HepG2 (cell line): ENCODE measurements around the gene SND1. TPM values are rescaled to one million over a fixed set of nuclear protein-coding genes. Genes with fewer than 3 reads are reported as not detected.

Source experiments
- AHDC1 ChIP-seq: sonication (generic); formaldehyde crosslinking; IDR thresholded peaks from 2 replicates; pipeline ENCODE4 v1.5.1; 2020; ENCODE audit warnings: mild to moderate bottlenecking, missing genetic modification reagents, borderline replicate concordance
- ARID4A ChIP-seq: sonication (generic); formaldehyde crosslinking; IDR thresholded peaks from 2 replicates; pipeline ENCODE4 v1.5.0; 2020; ENCODE audit warnings: mild to moderate bottlenecking, missing genetic modification reagents, borderline replicate concordance
- ATF2 ChIP-seq: sonication (generic); formaldehyde crosslinking; IDR thresholded peaks from 2 replicates; pipeline ENCODE4 v1.4.0; 2020; ENCODE audit warnings: missing genetic modification reagents
- FOXJ3 ChIP-seq: sonication (generic); formaldehyde crosslinking; IDR thresholded peaks from 2 replicates; pipeline ENCODE4 v1.4.0; 2020; ENCODE audit warnings: missing genetic modification reagents, mild to moderate bottlenecking, borderline replicate concordance
- MXD1 ChIP-seq: sonication (generic); formaldehyde crosslinking; IDR thresholded peaks from 2 replicates; pipeline ENCODE4 v1.4.0; 2020; ENCODE audit warnings: mild to moderate bottlenecking, missing genetic modification reagents
- NFIB ChIP-seq: sonication (generic); formaldehyde crosslinking; IDR thresholded peaks from 2 replicates; pipeline ENCODE4 v1.9.0; 2021; ENCODE audit warnings: missing genetic modification reagents, mild to moderate bottlenecking, borderline replicate concordance
- TBL1XR1 ChIP-seq: fragments of 150-350 bp; IDR thresholded peaks from 2 replicates; pipeline ENCODE4 v1.6.1; 2014; ENCODE audit warnings: borderline replicate concordance, low read length; ENCODE audit not compliant: partially characterized antibody
- THAP11 ChIP-seq: IDR thresholded peaks from 2 replicates; pipeline ENCODE4 v1.6.1; 2016; ENCODE audit warnings: missing biosample characterization, missing genetic modification reagents
- ZBTB8A ChIP-seq: sonication (generic); formaldehyde crosslinking; IDR thresholded peaks from 2 replicates; pipeline ENCODE4 v1.4.0; 2020; ENCODE audit warnings: mild to moderate bottlenecking, low read depth, missing genetic modification reagents, borderline replicate concordance
- ZNF234 ChIP-seq: sonication (generic); formaldehyde crosslinking; conservative IDR thresholded peaks from 2 replicates; pipeline ENCODE4 v1.5.1; 2020; ENCODE audit warnings: mild to moderate bottlenecking, missing genetic modification reagents
- ZNF503 ChIP-seq: sonication (generic); formaldehyde crosslinking; IDR thresholded peaks from 2 replicates; pipeline ENCODE4 v1.4.0; 2020; ENCODE audit warnings: missing genetic modification reagents
- ZNF678 ChIP-seq: sonication (generic); formaldehyde crosslinking; IDR thresholded peaks from 2 replicates; pipeline ENCODE4 v1.4.0; 2020; ENCODE audit warnings: mild to moderate bottlenecking, missing genetic modification reagents
- ZSCAN25 ChIP-seq: sonication (generic); formaldehyde crosslinking; IDR thresholded peaks from 2 replicates; pipeline ENCODE4 v1.8.0; 2022; ENCODE audit warnings: mild to moderate bottlenecking, missing genetic modification reagents
- ZSCAN29 ChIP-seq: sonication (generic); formaldehyde crosslinking; conservative IDR thresholded peaks from 2 replicates; pipeline ENCODE4 v1.4.0; 2020; ENCODE audit warnings: mild to moderate bottlenecking, missing genetic modification reagents
- polyA plus RNA-seq, 8 experiments: library from polyadenylated mRNA; depleted of rRNA in 3 of 8; stranded (reverse) in 7 of 8; unstranded in 1 of 8; fragments of >200 nt; fragmentation: Illumina TruSeq in 4 of 8; extraction: Trizol in 4 of 8; gene quantifications; 2 replicates each; pipeline versions ENCODE4 v1.2.1 to v1.2.3, GENCODE V29; 2011 to 2016; ENCODE audit warnings: low read depth in 4 of 8, missing spikeins in 1 of 8, mixed read lengths in 1 of 8; ENCODE audit not compliant: insufficient read depth in 1 of 8
- total RNA-seq, 5 experiments: library from RNA; depleted of rRNA; stranded (reverse); fragments of >200 nt; fragmentation: Illumina TruSeq; extraction: Trizol; gene quantifications; 2 replicates each; pipeline ENCODE4 v1.2.3, GENCODE V29; 2016; ENCODE audit warnings: low read depth in 1 of 5

Gene SND1
- total and polyA plus RNA-seq, 2 of the 13 experiments (the other 11 are each of a cell fraction or from before 2014, with no cell fraction given) = 110 to 182 TPM

GRCh38 chr7:128103498-128104107 lies 451.6 kb downstream of the SND1 start (continued):
- TF ChIP-seq ARID4A (CRISPR knock-in tag) (peak; percentile 71; the same call in 1 of the 2 replicates), ATF2 (CRISPR knock-in tag) (peak; percentile 38; the same call in 1 of the 2 replicates), TBL1XR1 (no peak), NFIB (CRISPR knock-in tag) (0 out of 2 replicates have a peak, but pooled peaks have one; percentile 36), FOXJ3 (CRISPR knock-in tag) (peak; percentile 65; the same call in 1 of the 2 replicates), AHDC1 (CRISPR knock-in tag) (no peak; the same call in 1 of the 2 replicates), ZBTB8A (CRISPR knock-in tag) (0 out of 2 replicates have a peak, but pooled peaks have one; percentile 45), ZNF503 (peak; percentile 78), MXD1 (CRISPR knock-in tag) (peak; percentile 72), ZNF678 (CRISPR knock-in tag) (0 out of 2 replicates have a peak, but pooled peaks have one; percentile 19), ZNF234 (CRISPR knock-in tag) (no peak), ZSCAN25 (peak; percentile 42; the same call in 1 of the 2 replicates), ZSCAN29 (CRISPR knock-in tag) (peak; percentile 61; the same call in 1 of the 2 replicates), THAP11 (CRISPR knock-in tag) (peak; percentile 69)
